SK-N-MC (cell line): Measurements from ENCODE around the gene TIMM29.

Experiments
- DNase-seq: peaks from one replicate; pipeline ENCODE4 v3.0.0-alpha.2; 2011; ENCODE audit warnings: low read depth, low spot score
- H3K27ac ChIP-seq: fragments of 200-600 bp; sonication (generic); 2 replicates; pipeline ENCODE4 v1.5.1; 2016; ENCODE audit warnings: mixed run types
- H3K36me3 ChIP-seq: fragments of 200-600 bp; sonication (generic); 2 replicates; pipeline ENCODE4 v1.6.1; 2017; ENCODE audit warnings: antibody characterized with exemption, low read length, mixed read lengths; ENCODE audit not compliant: insufficient read depth
- H3K4me3 ChIP-seq: fragments of 200-600 bp; sonication (generic); 2 replicates; pipeline ENCODE4 v1.5.1; 2016
- H3K9ac ChIP-seq: fragments of 200-600 bp; sonication (generic); 2 replicates; pipeline ENCODE4 v1.8.0; 2017; ENCODE audit warnings: mixed run types, mixed read lengths; ENCODE audit not compliant: insufficient read length
- H3K9me3 ChIP-seq: fragments of 200-600 bp; sonication (generic); 2 replicates; pipeline ENCODE4 v1.6.1; 2017; ENCODE audit warnings: low read depth, mild to moderate bottlenecking, antibody characterized with exemption, low read length, moderate library complexity, mixed read lengths
- EZH2 ChIP-seq: fragments of 200-600 bp; sonication (generic); IDR thresholded peaks from one replicate; pipeline ENCODE4 v1.6.1; 2017; ENCODE audit warnings: antibody characterized with exemption
- FOXP2 ChIP-seq: optimal IDR thresholded peaks from 2 replicates; pipeline ENCODE3; 2011; ENCODE audit warnings: mild to moderate bottlenecking, moderate library complexity; ENCODE audit not compliant: insufficient read depth; ENCODE audit errors: extremely low read length, control extremely low read depth
- POLR2AphosphoS5 ChIP-seq: IDR thresholded peaks from 2 replicates; pipeline ENCODE4 v1.6.1; 2012; ENCODE audit warnings: mild to moderate bottlenecking, low read depth, low read length, borderline replicate concordance

The TIMM29 gene

DNA sequence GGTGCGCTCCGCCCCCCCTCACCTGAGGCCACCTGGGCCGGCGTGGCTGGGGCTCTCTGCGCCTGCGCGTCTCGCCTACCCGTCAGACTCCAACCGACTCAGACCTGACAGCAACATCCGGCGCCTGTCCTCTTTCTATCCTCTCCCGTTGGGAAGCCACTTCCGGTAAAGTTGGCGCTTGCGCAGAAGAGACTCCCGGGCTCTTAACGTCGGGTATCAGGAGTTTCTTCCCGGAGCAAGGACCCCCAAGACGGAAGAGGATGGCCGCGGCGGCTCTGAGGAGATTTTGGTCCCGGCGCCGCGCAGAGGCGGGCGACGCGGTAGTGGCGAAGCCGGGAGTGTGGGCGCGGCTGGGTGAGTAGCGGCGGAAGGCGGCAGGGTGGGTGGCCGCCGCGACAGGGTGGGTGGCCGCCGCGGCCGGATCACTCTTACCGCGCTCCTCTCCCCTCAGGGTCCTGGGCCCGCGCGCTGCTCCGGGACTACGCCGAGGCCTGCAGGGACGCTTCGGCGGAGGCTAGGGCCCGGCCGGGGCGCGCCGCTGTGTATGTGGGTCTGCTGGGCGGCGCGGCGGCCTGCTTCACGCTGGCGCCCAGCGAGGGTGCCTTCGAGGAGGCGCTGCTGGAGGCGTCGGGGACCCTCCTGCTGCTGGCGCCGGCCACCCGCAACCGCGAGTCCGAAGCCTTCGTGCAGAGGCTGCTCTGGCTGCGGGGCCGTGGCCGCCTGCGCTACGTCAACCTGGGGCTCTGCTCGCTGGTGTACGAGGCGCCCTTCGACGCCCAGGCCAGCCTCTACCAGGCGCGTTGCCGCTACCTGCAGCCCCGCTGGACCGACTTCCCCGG is at the start of gene TIMM29, which contains the start of gene YIPF2:
TSS of gene TIMM29 (plus strand) at position 249 of the 839 bp plus-strand sequence. CDS start at position 261, 12 bp downstream.
TSS of gene YIPF2 (minus strand) at position 77 of the 839 bp plus-strand sequence. CDS start 229 bp downstream, outside the sequence.
- H3K9me3 ChIP-seq, result no peaks in the 10 kb centered on the region
- TF ChIP-seq FOXP2, result peak; percentile 42
- TF ChIP-seq POLR2AphosphoS5, result peak; percentile 94
- TF ChIP-seq EZH2, result no peak
- H3K9ac ChIP-seq, result peak within 1 kb of the TSS; percentile 81
- H3K4me3 ChIP-seq, result peak within 1 kb of the TSS; percentile 94
- DNase-seq, result peak; percentile 92
- H3K27ac ChIP-seq, result no peak within 1 kb of the TSS
- peaks cover 6% of the 10 kb centered on the region for H3K36me3 ChIP-seq

- DNase-seq, result no peak
- H3K4me3 ChIP-seq, result no peak overlapping the region
These were observed 47.1 kb upstream of the TIMM29 start for GRCh38 chr19:10881403-10882107.

DNA sequence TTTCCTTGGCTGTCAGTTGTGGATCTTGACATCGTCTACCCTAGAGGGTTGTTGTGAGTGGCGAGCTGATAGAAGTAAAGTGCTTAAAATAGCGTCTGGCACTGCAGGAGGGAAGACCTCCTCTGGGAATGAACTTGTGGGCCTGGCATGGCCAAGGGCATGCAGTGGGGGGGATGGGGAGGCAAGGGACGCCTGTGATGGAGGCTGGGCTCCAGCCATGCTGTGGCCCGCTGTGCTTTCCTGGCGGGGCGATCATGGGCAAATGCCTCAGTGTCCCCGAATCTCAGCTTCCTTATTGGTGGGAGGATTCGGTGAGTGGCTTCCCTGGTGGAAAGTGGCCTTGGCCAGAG is 46.5 kb upstream of the TIMM29 start:
- no peak overlapping the region for H3K27ac ChIP-seq

More at GRCh38 chr19:10881403-10882107, 47.1 kb upstream of the TIMM29 start:
- no peak for TF ChIP-seq EZH2
- TF ChIP-seq FOXP2, result no peak
- no peak for TF ChIP-seq POLR2AphosphoS5
- peak overlapping the region; percentile 68; the same call in 1 of the 2 replicates for H3K27ac ChIP-seq
- H3K9me3 ChIP-seq, result no peaks in the 10 kb centered on the region
- no peaks in the 10 kb centered on the region for H3K36me3 ChIP-seq
- no peak overlapping the region for H3K9ac ChIP-seq

GRCh38 chr19:10884274-10884673 is 44.3 kb upstream of the TIMM29 start:
- DNase-seq, result no peak
- H3K9me3 ChIP-seq, result no peaks in the 10 kb centered on the region
- H3K27ac ChIP-seq, result peak overlapping the region; percentile 81; the same call in 1 of the 2 replicates
- no peak overlapping the region for H3K4me3 ChIP-seq
- H3K9ac ChIP-seq, result no peak overlapping the region
- no peaks in the 10 kb centered on the region for H3K36me3 ChIP-seq
- TF ChIP-seq FOXP2 (no peak), EZH2 (no peak), POLR2AphosphoS5 (no peak)

More for the DNA sequence above, 46.5 kb upstream of the TIMM29 start:
- Histone ChIP-seq H3K36me3 (no peaks in the 10 kb centered on the region), H3K9ac (no peak overlapping the region), H3K4me3 (no peak overlapping the region), H3K9me3 (no peaks in the 10 kb centered on the region)
- no peak for TF ChIP-seq FOXP2
- no peak for TF ChIP-seq POLR2AphosphoS5
- no peak for TF ChIP-seq EZH2
- no peak for DNase-seq

DNA sequence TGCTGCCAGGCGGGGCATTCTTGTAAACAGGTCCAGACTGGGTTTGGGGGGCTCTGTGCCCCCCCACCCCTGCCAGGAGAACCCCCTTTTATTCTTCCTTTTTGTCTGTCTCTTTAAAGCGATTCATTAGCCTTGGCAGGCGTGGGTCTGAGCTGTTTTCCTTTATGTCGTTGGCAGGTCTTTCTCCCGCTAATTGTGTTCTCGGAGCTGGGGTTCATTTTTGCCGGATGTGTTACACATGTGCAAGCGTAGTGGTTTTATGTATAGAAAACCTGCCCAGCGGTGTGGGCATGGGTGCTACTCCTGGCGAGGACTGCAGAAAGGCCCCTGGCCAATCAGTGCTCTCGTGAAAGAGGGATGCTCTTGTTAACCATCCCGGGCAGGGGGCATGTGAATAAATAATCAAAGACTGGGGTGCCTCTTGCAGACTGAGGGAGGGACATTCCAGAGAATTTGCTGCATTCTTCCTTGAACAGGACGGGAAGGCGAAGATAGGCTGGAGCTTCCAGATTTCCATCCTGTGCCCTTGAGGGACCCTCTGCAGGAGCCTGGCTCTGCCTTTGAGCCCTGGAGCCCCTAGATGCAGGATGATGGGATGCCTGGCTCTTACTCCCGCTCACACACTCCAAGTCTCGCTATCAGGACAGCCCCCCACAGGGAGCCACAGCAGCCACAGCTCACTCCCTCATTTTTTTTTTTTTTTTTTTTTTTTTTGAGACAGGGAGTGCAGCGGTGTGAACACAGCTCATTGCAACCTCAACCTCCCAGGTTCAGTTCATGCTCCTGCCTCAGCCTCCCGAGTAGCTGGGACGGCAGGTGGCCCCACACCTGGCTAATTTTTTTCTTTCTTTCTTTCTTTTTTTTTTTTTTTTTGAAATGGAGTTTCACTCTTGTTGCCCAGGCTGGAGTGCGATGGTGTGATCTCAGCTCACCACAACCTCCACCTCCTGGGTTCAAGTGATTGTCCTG is 43.1 kb upstream of the TIMM29 start:
- Histone ChIP-seq H3K9ac (no peak overlapping the region), H3K4me3 (no peak overlapping the region), H3K27ac (peak overlapping the region; percentile 81), H3K9me3 (no peaks in the 10 kb centered on the region), H3K36me3 (no peaks in the 10 kb centered on the region)
- no peak for DNase-seq
- TF ChIP-seq FOXP2, result no peak
- no peak for TF ChIP-seq EZH2
- no peak for TF ChIP-seq POLR2AphosphoS5

GRCh38 chr19:10887616-10888367 is 40.8 kb upstream of the TIMM29 start:
- no peak for DNase-seq
- H3K9ac ChIP-seq, result peak overlapping the region; percentile 2
- TF ChIP-seq FOXP2, result no peak

DNA sequence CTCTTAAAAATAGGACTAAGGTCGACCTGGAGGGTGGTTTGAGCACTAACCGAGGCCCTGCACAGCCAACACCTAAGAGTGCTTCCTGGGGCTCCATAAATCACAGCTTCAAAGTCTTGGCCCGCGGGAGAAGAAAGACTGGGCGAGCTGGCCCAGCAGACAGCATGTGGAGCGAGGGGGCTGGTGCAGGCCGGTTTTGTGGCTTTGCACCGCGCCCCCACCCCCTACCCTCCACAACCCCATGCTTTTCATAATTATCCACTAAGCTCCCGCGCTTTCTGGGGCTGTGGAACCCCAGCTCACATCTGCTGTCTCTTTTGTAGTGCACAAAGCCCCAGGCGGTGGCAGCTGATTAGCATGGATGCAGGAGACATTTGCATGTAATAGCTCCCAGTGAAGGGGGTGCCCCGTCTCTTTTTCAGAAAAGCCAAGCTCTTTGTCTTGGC is 40.2 kb upstream of the TIMM29 start:
- no peaks in the 10 kb centered on the region for H3K9me3 ChIP-seq
- peak overlapping the region; percentile 86 for H3K27ac ChIP-seq
- H3K9ac ChIP-seq, result peak overlapping the region; percentile 2
- H3K36me3 ChIP-seq, result no peaks in the 10 kb centered on the region
- H3K4me3 ChIP-seq, result peak overlapping the region; percentile 54
- no peak for TF ChIP-seq FOXP2
- TF ChIP-seq POLR2AphosphoS5, result no peak
- TF ChIP-seq EZH2, result no peak
- DNase-seq, result peak; percentile 64

More at GRCh38 chr19:10887616-10888367, 40.8 kb upstream of the TIMM29 start:
- Histone ChIP-seq H3K36me3 (no peaks in the 10 kb centered on the region), H3K9me3 (no peaks in the 10 kb centered on the region), H3K27ac (peak overlapping the region; percentile 86), H3K4me3 (peak overlapping the region; percentile 54)
